ENCODE measurements around the gene MAGED2. TPM values are rescaled to one million over a fixed set of nuclear protein-coding genes. Genes with fewer than 3 reads are reported as not detected.
"Not testable (repeated sequence)": the region's sequence is repeated elsewhere in the genome, so short reads cannot be mapped to it uniquely, and the experiment has no call there.

Gene MAGED2
- total RNA-seq, 4 donors from 2014 or later: 108 to 681 (median 164) TPM

DNA sequence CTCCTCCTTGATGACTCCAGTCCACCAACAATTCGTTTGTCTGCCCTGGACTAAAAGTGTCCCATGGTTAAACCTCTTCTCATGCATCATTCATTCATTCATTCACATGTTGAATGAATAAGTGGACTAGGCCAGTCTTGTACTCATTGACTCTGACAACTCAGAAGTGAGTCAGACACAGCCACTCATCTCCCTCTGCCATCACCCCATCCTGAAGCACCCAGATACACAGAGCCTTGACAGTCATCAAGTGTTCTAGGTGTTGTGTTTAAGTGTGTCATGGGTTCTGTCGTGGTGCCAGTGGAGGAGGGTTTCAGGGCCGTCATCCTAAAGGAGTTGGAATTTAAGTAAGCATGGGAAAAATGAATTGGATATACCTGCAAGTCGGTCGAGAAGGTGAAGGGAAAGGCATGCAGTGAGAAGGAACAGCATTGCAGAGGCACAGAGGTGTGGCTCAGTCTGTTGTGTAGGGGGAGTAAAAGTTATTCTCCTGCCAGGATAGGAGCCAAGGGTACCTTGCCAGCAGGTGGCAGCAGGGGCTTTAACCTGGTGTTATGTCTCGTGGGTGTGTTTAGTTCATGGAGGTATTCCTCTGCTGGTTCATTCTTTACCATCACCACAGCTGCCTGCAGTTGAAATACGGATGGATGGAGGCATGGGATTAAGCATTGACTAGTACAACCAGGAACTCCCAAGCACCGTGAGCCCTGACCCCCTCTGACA lies 18.3 kb downstream of the MAGED2 start:
- intact Hi-C loops (cut with DNase I; ENCODE audit: low total_unique reads): no loop called here
- TF ChIP-seq, protein P1, sequence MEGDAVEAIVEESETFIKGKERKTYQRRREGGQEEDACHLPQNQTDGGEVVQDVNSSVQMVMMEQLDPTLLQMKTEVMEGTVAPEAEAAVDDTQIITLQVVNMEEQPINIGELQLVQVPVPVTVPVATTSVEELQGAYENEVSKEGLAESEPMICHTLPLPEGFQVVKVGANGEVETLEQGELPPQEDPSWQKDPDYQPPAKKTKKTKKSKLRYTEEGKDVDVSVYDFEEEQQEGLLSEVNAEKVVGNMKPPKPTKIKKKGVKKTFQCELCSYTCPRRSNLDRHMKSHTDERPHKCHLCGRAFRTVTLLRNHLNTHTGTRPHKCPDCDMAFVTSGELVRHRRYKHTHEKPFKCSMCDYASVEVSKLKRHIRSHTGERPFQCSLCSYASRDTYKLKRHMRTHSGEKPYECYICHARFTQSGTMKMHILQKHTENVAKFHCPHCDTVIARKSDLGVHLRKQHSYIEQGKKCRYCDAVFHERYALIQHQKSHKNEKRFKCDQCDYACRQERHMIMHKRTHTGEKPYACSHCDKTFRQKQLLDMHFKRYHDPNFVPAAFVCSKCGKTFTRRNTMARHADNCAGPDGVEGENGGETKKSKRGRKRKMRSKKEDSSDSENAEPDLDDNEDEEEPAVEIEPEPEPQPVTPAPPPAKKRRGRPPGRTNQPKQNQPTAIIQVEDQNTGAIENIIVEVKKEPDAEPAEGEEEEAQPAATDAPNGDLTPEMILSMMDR (IDR thresholded peaks at IDR 0.05): no peak
- TF ChIP-seq POLR2A (IDR thresholded peaks at IDR 0.05): no peak
- no peak overlapping the region for H3K27ac ChIP-seq

DNA sequence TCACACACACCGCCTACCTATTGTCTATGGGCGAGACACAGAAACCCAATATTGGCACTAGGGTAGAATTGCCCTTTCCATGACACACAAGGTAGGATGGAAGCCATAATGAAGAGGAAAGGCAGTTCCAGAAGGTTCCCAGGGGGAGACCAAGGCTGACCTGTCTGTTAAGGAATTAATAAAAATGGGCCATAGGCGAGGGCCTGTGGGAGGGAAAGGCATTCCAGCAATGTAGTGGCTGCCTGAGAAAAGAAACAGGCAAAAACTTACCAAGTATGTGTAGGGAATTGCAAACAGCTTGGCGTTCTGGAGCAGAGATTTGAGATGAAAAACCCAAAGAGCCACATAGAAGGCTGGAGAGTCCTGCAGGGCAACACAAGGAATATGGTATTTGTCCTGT lies 19.1 kb downstream of the MAGED2 start:
- no peaks in the 10 kb centered on the region for H3K27me3 ChIP-seq
- H3K4me3 ChIP-seq: no peak overlapping the region
- intact Hi-C loops (cut with DNase I; ENCODE audit: low total_unique reads): no loop called here
- DNase-seq: no peak
- no peak for TF ChIP-seq POLR2A (IDR thresholded peaks at IDR 0.05)
- TF ChIP-seq, protein P1 (IDR thresholded peaks at IDR 0.05): no peak
- no peaks in the 10 kb centered on the region for H3K4me1 ChIP-seq
- H3K36me3 ChIP-seq: no peaks in the 10 kb centered on the region
- H3K9me3 ChIP-seq: no peaks in the 10 kb centered on the region
- H3K27ac ChIP-seq: no peak overlapping the region

More for the DNA sequence above, 18.3 kb downstream of the MAGED2 start:
- Histone ChIP-seq H3K4me3 (no peak overlapping the region), H3K4me1 (no peaks in the 10 kb centered on the region), H3K27me3 (no peaks in the 10 kb centered on the region), H3K9me3 (no peaks in the 10 kb centered on the region), H3K36me3 (no peaks in the 10 kb centered on the region)
- no peak for DNase-seq

DNA sequence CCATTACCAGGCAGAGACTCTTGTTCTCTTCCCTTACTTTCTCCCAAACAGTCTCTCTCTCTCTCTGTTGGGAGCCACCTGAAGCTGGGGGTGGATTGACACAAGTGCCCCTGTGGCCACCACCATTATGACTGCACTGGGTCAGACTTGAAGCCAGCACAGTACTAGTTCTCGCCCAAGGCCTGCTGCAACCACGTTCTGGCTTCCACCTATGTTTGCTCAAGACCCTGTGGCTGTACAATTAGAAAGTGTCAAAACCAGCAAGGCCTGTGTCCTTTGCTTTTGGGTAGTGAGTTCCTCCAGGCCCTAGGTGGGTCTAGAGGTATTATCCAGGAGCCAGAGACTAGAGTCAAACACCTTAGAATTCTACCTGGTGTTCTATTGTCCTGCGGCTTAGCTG lies 31.0 kb downstream of the MAGED2 start:
- intact Hi-C loops (cut with DNase I; ENCODE audit: low total_unique reads): no loop called here
- TF ChIP-seq, protein P1 (IDR thresholded peaks at IDR 0.05): no peak
- no peak for TF ChIP-seq POLR2A (IDR thresholded peaks at IDR 0.05)

DNA sequence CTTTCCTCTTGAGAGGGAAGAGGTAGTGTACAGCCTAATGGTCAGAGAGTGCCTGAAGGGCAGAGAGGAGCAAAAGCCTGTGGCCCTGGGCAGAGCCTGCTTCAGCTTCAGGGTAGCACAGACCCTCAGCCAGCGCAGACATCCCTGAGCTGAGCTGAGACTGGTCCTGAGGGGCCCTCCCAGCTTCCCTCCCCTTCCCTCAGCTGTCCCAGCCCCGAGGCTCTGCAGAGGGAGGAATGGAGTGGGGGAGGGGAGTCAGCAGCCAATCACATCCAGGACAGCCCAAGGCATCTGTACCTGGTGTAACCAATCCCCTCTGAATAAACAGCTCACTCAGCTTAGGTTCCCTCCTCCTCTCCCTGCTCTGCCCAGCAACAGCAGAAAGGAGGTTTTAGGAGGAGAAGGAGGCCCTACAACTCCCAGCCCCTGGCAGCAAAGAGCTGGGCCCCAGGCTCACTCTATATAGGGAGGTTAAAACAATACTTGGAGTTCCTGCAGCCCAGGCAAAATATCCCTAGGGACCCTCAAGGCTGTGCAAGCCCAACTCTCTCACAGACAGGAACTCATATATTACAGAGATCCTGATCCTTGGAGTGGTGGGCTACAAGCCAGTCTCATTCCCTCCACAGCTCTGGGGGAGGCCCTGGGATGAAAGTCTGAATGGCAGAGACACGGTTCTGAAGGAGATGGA lies 33.8 kb downstream of the MAGED2 start:
- H3K27ac ChIP-seq; DNase-seq; intact Hi-C loops (cut with DNase I; ENCODE audit: low total_unique reads); H3K9me3 ChIP-seq; H3K4me3 ChIP-seq; H3K4me1 ChIP-seq; H3K27me3 ChIP-seq; H3K36me3 ChIP-seq: not testable (repeated sequence)

More for the DNA sequence above, 31.0 kb downstream of the MAGED2 start:
- no peaks in the 10 kb centered on the region for H3K4me1 ChIP-seq
- no peaks in the 10 kb centered on the region for H3K27me3 ChIP-seq
- H3K36me3 ChIP-seq: no peaks in the 10 kb centered on the region
- no peak overlapping the region for H3K4me3 ChIP-seq
- no peak overlapping the region for H3K27ac ChIP-seq
- H3K9me3 ChIP-seq: no peaks in the 10 kb centered on the region
- DNase-seq: no peak

DNA sequence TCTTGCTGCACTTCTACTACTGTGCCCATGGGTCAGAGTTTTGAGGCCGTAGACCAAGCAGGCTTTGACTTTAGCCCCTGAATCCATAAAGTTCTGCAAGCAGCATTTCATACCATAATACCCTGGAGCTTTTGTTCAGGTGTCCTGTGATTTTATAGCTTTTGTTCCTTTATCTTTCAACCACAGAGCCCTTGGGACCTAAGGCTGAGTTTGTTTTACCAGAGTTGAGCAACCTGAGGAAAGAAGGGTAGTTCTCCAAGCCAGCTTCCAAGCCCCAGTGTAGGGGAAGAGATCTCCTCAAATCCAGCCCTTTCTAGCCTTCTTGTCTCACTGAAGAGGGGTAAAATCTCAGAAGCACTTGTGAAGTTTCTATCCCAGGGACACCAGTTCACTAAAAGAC lies 35.1 kb downstream of the MAGED2 start:
- H3K27ac ChIP-seq: no peak overlapping the region
- H3K36me3 ChIP-seq: no peaks in the 10 kb centered on the region
- H3K9me3 ChIP-seq: no peaks in the 10 kb centered on the region
- no peak for TF ChIP-seq POLR2A (IDR thresholded peaks at IDR 0.05)
- TF ChIP-seq, protein P1 (IDR thresholded peaks at IDR 0.05): no peak
- no peaks in the 10 kb centered on the region for H3K4me1 ChIP-seq
- H3K27me3 ChIP-seq: no peaks in the 10 kb centered on the region
- H3K4me3 ChIP-seq: no peak overlapping the region
- intact Hi-C loops (cut with DNase I; ENCODE audit: low total_unique reads): no loop called here
- no peak for DNase-seq
